IPS-18a (cell line): ENCODE measurements around the gene CRIP2.
A peak's percentile ranks its signal among the peaks of the same experiment; 100 is the strongest.

Experiments used
- H3K27ac ChIP-seq: one replicate; pipeline ENCODE4 v1.5.1; 2013; ENCODE audit warnings: low read length
- H3K27me3 ChIP-seq: one replicate; pipeline ENCODE4 v1.6.1; 2013; ENCODE audit warnings: mild to moderate bottlenecking, low read length; ENCODE audit not compliant: control insufficient read depth, insufficient read depth
- H3K36me3 ChIP-seq: one replicate; pipeline ENCODE4 v1.6.1; 2013; ENCODE audit warnings: low read depth, low read length; ENCODE audit not compliant: control insufficient read depth
- H3K4me1 ChIP-seq: one replicate; pipeline ENCODE4 v1.6.1; 2013; ENCODE audit warnings: low read depth, low read length; ENCODE audit not compliant: control insufficient read depth
- H3K4me3 ChIP-seq: one replicate; pipeline ENCODE4 v1.5.1; 2013; ENCODE audit warnings: low read length
- H3K9ac ChIP-seq: one replicate; pipeline ENCODE4 v1.6.1; 2013; ENCODE audit warnings: mild to moderate bottlenecking, low read length, moderate library complexity
- H3K9me3 ChIP-seq: one replicate; pipeline ENCODE4 v1.6.1; 2013; ENCODE audit warnings: low read depth, low read length; ENCODE audit not compliant: control insufficient read depth

CRIP2 gene

DNA sequence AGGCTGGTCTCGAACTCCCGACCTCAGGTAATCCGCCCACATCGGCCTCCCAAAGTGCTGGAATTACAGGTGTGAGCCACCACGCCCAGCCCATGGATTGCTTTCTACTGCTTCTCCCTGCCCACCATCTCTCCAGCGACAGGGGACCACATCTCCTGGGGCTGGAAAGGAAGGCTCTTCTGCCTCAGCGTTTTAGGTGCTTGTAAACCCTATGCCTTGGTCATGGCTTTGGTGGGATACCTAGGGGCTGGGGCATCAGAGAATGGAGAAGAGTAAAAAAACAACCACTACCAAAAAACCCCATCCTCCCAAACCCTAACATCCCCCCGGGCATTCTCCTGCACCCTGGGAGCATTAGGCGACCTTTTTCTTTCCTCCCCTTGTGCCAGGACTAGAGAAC, 50.7 kb downstream of the CRIP2 start:
- H3K4me3 ChIP-seq: no peak overlapping the region
- peaks cover 59% of the 10 kb centered on the region for H3K27me3 ChIP-seq

DNA sequence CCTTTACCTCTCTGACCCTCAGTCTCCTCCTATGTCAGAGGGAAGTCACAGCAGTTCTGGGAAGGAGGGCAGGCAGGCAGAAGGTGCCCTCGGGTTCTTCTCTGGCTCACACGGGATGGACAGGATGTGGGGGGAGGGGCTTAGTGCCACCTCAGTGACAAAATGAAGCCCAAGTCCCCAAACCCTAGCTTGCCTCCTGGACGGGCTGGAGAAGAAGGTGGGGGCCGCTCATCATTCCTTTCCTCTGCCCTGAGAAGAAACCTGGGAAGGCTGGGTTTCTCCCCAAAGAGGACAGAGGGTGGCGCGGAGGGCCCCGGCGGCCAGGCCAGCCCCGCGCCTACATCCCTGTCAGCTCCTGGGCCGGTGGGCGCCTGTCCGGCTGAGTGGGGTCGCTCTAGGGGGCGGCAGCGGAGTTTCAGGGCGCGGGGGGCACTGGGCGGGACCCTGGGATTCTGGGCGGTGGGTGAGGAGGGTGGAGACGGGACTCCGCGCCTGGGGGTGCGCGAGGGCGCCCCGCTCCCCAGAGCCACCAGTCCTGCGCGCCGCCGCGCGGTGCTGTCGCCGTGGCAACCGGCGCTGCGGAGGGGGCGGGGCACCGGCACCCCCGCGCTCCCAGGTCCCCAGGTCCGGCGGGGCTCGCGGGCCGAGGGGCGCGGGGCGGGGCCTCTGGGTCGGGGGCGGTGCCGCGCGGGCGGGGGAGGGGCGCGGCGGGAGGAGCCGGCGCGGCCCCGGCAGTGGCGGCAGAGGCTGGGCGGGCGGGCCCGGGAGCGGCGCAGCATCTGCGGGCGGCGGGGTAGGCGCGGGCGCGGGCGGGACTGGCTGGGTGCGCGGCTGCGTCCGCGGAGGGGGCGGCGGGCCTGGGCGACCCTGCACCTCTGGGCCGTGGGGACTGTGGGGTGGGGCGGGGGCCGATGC, 51.5 kb downstream of the CRIP2 start, which contains the start of gene TMEM121:
TMEM121 (plus strand) TSS at position 723 of the 915 bp plus-strand sequence. CDS start 2,252 bp downstream, outside the sequence.
- Histone ChIP-seq H3K4me1 (no peaks in the 10 kb centered on the region), H3K36me3 (no peaks in the 10 kb centered on the region), H3K27ac (no peak within 1 kb of the TSS), H3K9ac (no peak within 1 kb of the TSS), H3K4me3 (peak within 1 kb of the TSS; percentile 39), H3K9me3 (no peaks in the 10 kb centered on the region), H3K27me3 (peaks cover 58% of the 10 kb centered on the region)

More for the DNA sequence above, 50.7 kb downstream of the CRIP2 start:
- no peaks in the 10 kb centered on the region for H3K9me3 ChIP-seq
- no peak overlapping the region for H3K9ac ChIP-seq
- no peak overlapping the region for H3K27ac ChIP-seq
- no peaks in the 10 kb centered on the region for H3K4me1 ChIP-seq
- no peaks in the 10 kb centered on the region for H3K36me3 ChIP-seq

DNA sequence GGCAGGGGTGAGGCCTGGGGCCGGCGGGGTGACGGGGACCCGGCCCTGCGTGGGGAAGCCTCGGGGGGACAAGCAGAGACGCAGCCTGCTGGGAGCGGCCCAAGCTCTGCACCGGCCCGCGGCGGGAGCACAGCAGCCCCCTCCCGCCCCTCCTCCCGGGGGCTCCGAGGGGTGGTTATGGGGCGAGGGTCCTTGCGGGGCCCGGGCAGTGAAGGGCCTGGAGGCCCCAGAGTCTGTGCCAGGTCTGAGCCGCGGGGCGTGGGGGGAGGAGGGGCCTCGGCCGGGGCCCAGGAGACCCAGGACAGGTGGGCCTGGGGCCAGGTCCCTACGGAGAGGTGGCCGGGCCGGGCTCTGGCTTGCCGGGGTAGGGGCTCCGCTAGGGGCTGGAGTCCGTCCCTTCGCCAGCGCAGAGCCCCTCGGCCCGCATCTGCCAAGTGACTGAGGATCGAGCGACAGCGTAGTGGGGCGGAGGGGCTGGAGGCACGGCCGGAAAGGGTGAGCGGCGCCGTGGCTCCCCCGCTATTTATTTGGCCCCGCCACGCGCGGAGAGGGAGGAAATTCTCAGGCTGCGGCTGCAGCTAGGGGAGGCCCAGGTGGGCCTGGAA, 52.3 kb downstream of the CRIP2 start:
- Histone ChIP-seq H3K36me3 (no peaks in the 10 kb centered on the region), H3K27ac (no peak overlapping the region), H3K9me3 (no peaks in the 10 kb centered on the region), H3K4me1 (no peaks in the 10 kb centered on the region), H3K9ac (no peak overlapping the region), H3K4me3 (no peak overlapping the region), H3K27me3 (peaks cover 58% of the 10 kb centered on the region)

DNA sequence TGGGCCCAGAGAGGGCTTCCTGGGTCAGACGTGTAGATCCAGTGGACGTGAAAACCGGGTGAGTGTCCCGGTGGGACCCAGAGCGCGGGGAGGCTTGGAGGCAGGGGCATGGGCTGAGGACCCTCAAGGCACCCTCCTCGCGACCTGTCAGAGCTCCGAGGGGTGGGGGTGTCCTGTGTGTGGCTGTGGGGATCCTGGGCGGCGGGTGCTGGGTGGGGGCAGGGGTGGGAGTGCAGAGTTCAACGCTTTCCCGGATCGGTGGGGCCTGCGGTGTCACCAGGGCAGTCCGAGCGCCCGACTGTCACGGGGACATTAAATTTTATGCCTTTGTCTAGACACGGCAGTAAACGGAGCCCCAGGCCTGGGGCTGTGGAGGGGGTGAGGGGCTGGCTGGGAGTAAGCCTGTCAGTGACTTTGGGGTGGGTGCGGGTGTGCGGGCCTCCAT, 52.8 kb downstream of the CRIP2 start:
- H3K9me3 ChIP-seq: no peaks in the 10 kb centered on the region
- H3K27ac ChIP-seq: no peak overlapping the region
- H3K27me3 ChIP-seq: peaks cover 58% of the 10 kb centered on the region
- no peak overlapping the region for H3K4me3 ChIP-seq
- H3K4me1 ChIP-seq: no peaks in the 10 kb centered on the region
- no peaks in the 10 kb centered on the region for H3K36me3 ChIP-seq
- H3K9ac ChIP-seq: no peak overlapping the region

- Histone ChIP-seq H3K9ac (no peak overlapping the region), H3K27ac (no peak overlapping the region), H3K36me3 (no peaks in the 10 kb centered on the region), H3K4me1 (no peaks in the 10 kb centered on the region), H3K4me3 (peak overlapping the region; percentile 46), H3K27me3 (peaks cover 58% of the 10 kb centered on the region), H3K9me3 (no peaks in the 10 kb centered on the region)
Observed at GRCh38 chr14:105527826-105528585, 53.4 kb downstream of the CRIP2 start.

- no peaks in the 10 kb centered on the region for H3K4me1 ChIP-seq
- peaks cover 51% of the 10 kb centered on the region for H3K27me3 ChIP-seq
- H3K4me3 ChIP-seq: no peak overlapping the region
Observed at GRCh38 chr14:105528586-105529318, 54.1 kb downstream of the CRIP2 start.

GRCh38 chr14:105529319-105529568, 54.6 kb downstream of the CRIP2 start:
- H3K9me3 ChIP-seq: no peaks in the 10 kb centered on the region
- no peak overlapping the region for H3K9ac ChIP-seq
- H3K36me3 ChIP-seq: no peaks in the 10 kb centered on the region
- no peak overlapping the region for H3K4me3 ChIP-seq
- H3K27me3 ChIP-seq: peaks cover 46% of the 10 kb centered on the region
- H3K4me1 ChIP-seq: no peaks in the 10 kb centered on the region
- H3K27ac ChIP-seq: no peak overlapping the region

More at GRCh38 chr14:105528586-105529318, 54.1 kb downstream of the CRIP2 start:
- Histone ChIP-seq H3K36me3 (no peaks in the 10 kb centered on the region), H3K27ac (no peak overlapping the region), H3K9ac (no peak overlapping the region), H3K9me3 (no peaks in the 10 kb centered on the region)
